ENCODE measurements around the gene ZNF280D.

ZNF280D gene

DNA sequence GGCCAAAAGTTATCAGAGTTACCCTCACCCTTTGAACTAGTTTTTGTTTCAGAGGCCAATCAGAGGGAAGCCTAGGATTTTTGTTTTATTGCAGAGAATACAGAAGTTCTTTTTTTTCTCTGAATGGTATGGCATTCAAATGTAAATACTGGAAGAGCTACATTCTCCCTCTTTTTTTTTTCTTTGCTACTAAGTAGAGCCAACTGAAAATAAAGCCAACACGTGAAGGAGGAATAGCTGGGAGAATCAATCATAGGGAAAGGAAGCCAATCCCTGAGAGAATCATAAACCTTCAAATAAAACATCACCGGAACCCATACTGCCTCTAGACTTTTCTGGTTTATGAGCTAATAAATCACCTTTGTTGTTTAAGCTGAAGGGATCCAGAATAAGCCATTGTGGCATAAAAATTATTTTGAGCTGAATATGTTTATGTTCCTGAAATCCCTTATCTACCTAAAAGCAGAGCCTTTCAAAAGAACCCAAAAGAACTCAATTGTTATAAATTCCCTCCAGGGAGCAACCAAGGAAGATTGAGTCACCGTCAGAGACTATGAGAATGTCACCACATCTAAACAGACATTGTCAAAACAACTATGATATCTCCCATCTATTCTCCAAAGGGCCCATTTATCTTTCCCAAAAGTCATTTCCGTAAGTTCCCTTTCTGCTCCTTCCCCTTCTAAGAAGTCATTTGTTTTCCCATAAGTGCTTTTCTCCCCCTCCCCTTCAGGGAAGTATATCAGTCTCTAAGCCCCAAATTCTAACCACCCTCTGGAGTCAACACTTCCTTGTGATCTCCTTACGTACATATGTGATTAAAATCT, 3.8 kb upstream of the ZNF280D start:
- Mint-ChIP-seq H3K9me3 (peaks cover 2 to 10% of the 10 kb centered on the region in 2 donors), H3K27ac (no peak overlapping the region), H3K4me1 (peaks cover under 1 to 1% of the 10 kb centered on the region in 2 donors), H3K36me3 (peaks cover 3 to 9% of the 10 kb centered on the region in 2 donors), H3K27me3 (no peaks in the 10 kb centered on the region), H3K4me3 (no peak overlapping the region)
- no peak for ATAC-seq (replicated peaks)
- no peak for DNase-seq

GRCh38 chr15:56736308-56736707, 3.0 kb upstream of the ZNF280D start:
- H3K4me1 Mint-ChIP-seq: peaks cover 5 to 9% of the 10 kb centered on the region in 2 donors
- peaks cover 3 to 9% of the 10 kb centered on the region in 2 donors for H3K36me3 Mint-ChIP-seq
- ATAC-seq (replicated peaks) (no peak), DNase-seq (no peak)
- H3K4me3 Mint-ChIP-seq: no peak overlapping the region
- peaks cover 2 to 10% of the 10 kb centered on the region in 2 donors for H3K9me3 Mint-ChIP-seq
- no peaks in the 10 kb centered on the region for H3K27me3 Mint-ChIP-seq
- H3K27ac Mint-ChIP-seq: no peak overlapping the region

DNA sequence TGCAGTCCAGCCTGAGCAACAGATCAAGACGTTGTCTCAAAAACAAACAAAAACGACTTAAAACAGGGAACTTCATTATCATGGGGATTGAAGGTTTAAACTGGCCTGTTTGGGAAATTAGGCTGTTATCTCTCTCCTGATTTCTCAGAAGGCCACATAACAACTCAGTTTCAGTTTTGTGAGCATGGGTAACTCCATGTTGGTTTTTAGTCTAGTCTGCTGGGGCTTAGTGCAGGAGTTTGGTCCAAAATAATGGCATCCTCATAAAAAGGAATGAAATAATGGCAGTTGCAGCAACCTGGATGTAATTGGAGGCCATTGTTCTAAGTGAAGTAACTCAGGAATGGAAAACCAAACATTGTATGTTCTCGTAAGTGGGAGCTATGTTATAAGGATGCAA, 2.3 kb upstream of the ZNF280D start:
- H3K4me1 Mint-ChIP-seq: peaks cover 10 to 16% of the 10 kb centered on the region in 2 donors
- H3K9me3 Mint-ChIP-seq: peaks cover 2 to 10% of the 10 kb centered on the region in 2 donors
- no peak overlapping the region for H3K27ac Mint-ChIP-seq
- H3K4me3 Mint-ChIP-seq: no peak overlapping the region
- no peaks in the 10 kb centered on the region for H3K27me3 Mint-ChIP-seq
- DNase-seq (no peak), ATAC-seq (replicated peaks) (no peak)
- H3K36me3 Mint-ChIP-seq: peaks cover 9 to 11% of the 10 kb centered on the region in 2 donors

DNA sequence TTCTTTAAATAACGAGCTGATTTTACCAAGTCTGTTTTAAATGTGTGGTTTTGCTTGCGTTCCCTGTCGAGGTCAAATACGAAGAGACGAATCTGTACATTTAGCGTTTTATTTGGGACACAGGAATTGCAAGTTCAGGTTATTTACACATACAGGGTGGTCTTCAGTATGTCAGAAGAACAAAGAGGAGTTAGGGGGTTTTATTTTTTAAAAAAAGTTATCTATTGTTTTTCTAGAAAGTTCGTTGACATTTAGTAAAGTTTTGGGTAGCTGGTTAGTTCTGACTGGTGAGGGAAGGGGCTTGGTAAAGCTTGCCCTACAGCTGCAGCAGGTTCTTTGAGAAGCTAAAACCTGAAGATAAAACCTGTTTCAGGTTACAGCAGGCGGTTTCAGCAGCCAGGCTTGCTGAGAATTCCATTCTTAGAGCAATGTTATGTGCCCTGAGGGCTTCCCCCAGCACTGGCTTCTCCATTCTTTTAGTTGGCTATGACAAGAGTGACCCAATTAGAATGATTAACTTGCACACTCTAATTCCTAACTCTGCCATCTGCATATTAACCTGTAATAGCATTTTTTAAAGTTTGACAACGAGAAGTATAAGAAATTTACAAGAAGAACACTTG, 815 bp upstream of the ZNF280D start:
- Mint-ChIP-seq H3K4me1 (peaks cover 14 to 24% of the 10 kb centered on the region in 2 donors), H3K4me3 (peak overlapping the region in 1 of 2 donors; percentile 98), H3K36me3 (peaks cover 12 to 15% of the 10 kb centered on the region in 2 donors), H3K27me3 (no peaks in the 10 kb centered on the region), H3K27ac (peak overlapping the region; percentile 15), H3K9me3 (peaks cover 0 to 10% of the 10 kb centered on the region in 2 donors)
- DNase-seq (no peak), ATAC-seq (replicated peaks) (no peak)

GRCh38 chr15:56732886-56733135, 498 bp downstream of the ZNF280D start:
- Mint-ChIP-seq H3K9me3 (peaks cover 0 to 10% of the 10 kb centered on the region in 2 donors), H3K36me3 (peaks cover 12 to 20% of the 10 kb centered on the region in 2 donors), H3K27me3 (no peaks in the 10 kb centered on the region), H3K4me1 (peaks cover 17 to 28% of the 10 kb centered on the region in 2 donors), H3K4me3 (peak overlapping the region; percentile 88 to 98), H3K27ac (peak overlapping the region; percentile 92)
- DNase-seq (no peak), ATAC-seq (replicated peaks) (no peak)

GRCh38 chr15:56732135-56732885, 999 bp downstream of the ZNF280D start:
- Mint-ChIP-seq H3K4me1 (peaks cover 17 to 31% of the 10 kb centered on the region in 2 donors), H3K36me3 (peaks cover 14 to 24% of the 10 kb centered on the region in 2 donors), H3K4me3 (peak overlapping the region; percentile 88 to 98), H3K9me3 (peaks cover 0 to 10% of the 10 kb centered on the region in 2 donors), H3K27ac (peak overlapping the region; percentile 92), H3K27me3 (no peaks in the 10 kb centered on the region)
- ATAC-seq (replicated peaks): peak in 1 of 2 donors; percentile 1
- DNase-seq: no peak

GRCh38 chr15:56731548-56731947, 1.8 kb downstream of the ZNF280D start:
- Mint-ChIP-seq H3K36me3 (peaks cover 19 to 32% of the 10 kb centered on the region in 2 donors), H3K27me3 (no peaks in the 10 kb centered on the region), H3K9me3 (peaks cover 0 to 10% of the 10 kb centered on the region in 2 donors), H3K4me3 (peak overlapping the region; percentile 16 to 88), H3K27ac (peak overlapping the region; percentile 20), H3K4me1 (peaks cover 20 to 39% of the 10 kb centered on the region in 2 donors)
- DNase-seq (no peak), ATAC-seq (replicated peaks) (no peak)

DNA sequence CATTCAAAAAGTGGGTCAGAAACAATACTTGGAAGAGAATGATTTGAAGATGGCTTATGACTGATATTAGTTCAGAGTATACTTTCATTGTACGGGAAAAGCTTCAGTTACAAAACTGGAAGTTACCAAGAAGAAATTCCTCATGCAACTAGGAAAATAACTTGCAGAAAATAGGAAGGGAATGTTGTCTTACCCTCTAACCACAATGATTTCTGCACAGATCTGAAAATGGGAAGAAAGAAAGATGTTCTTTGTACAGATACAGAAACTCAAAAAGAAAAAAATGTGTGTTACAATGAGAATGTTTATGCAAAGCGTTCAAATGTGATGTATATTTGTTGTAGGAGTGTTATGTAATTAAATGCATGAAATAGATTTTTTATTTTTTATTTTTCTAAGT, 3.7 kb downstream of the ZNF280D start:
- DNase-seq (no peak), ATAC-seq (replicated peaks) (no peak)
- no peaks in the 10 kb centered on the region for H3K27me3 Mint-ChIP-seq
- no peak overlapping the region for H3K27ac Mint-ChIP-seq
- no peak overlapping the region for H3K4me3 Mint-ChIP-seq
- H3K36me3 Mint-ChIP-seq: peaks cover 19 to 30% of the 10 kb centered on the region in 2 donors
- peaks cover 22 to 44% of the 10 kb centered on the region in 2 donors for H3K4me1 Mint-ChIP-seq
- no peaks in the 10 kb centered on the region for H3K9me3 Mint-ChIP-seq

DNA sequence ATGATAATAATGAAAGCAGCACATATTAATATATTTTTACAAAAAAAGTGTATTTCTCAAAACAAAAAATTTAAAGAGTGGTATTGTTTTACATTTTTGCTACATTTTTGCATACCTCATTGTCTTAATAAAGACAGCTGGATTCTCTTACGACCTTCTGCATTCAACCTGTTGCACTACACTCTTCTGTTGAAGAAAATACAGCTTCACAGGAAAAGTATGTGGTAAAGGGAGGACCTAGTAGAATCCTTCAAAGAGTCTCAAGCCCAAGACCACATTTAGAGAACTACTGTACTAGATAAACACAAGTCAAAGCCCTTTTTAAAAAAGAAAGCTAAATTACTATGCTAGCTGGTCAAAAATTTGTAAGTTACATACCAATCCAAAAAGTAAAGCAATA, 7.9 kb downstream of the ZNF280D start:
- no peak overlapping the region for H3K4me3 Mint-ChIP-seq
- DNase-seq: no peak
- peaks cover 20 to 42% of the 10 kb centered on the region in 2 donors for H3K36me3 Mint-ChIP-seq
- H3K27me3 Mint-ChIP-seq: no peaks in the 10 kb centered on the region
- peaks cover 22 to 60% of the 10 kb centered on the region in 2 donors for H3K4me1 Mint-ChIP-seq
- no peak for ATAC-seq (replicated peaks)
- peaks cover 0 to 3% of the 10 kb centered on the region in 2 donors for H3K9me3 Mint-ChIP-seq
- H3K27ac Mint-ChIP-seq: no peak overlapping the region

GRCh38 chr15:56724232-56724631, 9.1 kb downstream of the ZNF280D start:
- Mint-ChIP-seq H3K27ac (no peak overlapping the region), H3K4me1 (peaks cover 24 to 65% of the 10 kb centered on the region in 2 donors), H3K36me3 (peaks cover 18 to 39% of the 10 kb centered on the region in 2 donors), H3K4me3 (no peak overlapping the region), H3K9me3 (peaks cover 0 to 4% of the 10 kb centered on the region in 2 donors), H3K27me3 (no peaks in the 10 kb centered on the region)
- DNase-seq: no peak
- no peak for ATAC-seq (replicated peaks)

- Mint-ChIP-seq H3K4me3 (no peak overlapping the region), H3K36me3 (peaks cover 18 to 39% of the 10 kb centered on the region in 2 donors), H3K27me3 (no peaks in the 10 kb centered on the region), H3K4me1 (peaks cover 23 to 65% of the 10 kb centered on the region in 2 donors), H3K27ac (no peak overlapping the region), H3K9me3 (peaks cover 0 to 4% of the 10 kb centered on the region in 2 donors)
- DNase-seq: no peak
- ATAC-seq (replicated peaks): no peak
These were observed 9.5 kb downstream of the ZNF280D start for GRCh38 chr15:56723787-56724186.

DNA sequence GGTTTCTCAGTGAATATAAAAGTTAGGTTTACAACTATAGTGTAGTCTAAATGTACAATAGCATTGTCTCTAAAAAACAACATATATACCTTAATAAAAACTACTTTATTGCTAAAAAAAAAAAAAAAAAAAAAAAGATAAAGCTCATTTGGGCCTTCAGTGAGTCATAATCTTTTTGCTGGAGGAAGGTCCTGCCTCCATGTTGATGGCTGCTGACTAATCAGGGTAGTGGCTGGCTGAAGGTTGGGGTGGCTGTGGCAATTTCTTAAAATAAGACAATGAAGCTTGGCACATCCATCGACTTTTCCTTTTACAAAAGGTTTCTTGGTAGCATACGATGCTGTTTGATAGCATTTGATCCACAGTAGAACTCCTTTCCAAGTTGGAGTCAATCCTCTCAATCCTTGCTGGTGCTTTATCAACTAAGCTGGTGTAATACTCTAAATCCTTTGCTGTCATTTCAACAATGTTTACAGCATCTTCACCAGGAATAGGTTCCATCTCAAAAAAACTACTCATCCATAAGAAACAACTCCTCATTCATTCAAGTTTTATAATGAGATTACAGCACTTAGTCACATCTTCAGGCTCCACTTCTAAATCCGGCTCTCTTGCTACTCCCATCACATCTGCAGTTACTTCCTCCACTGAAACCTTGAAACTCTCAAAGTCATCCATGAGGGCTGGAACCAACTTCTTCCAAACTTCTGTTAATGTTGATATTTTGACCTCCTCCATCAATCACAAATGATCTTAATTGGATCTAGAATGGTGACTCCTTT, 13.3 kb downstream of the ZNF280D start:
- Mint-ChIP-seq H3K4me3 (no peak overlapping the region), H3K9me3 (peaks cover 0 to 4% of the 10 kb centered on the region in 2 donors), H3K27me3 (no peaks in the 10 kb centered on the region), H3K36me3 (peaks cover 17 to 26% of the 10 kb centered on the region in 2 donors), H3K4me1 (peaks cover 36 to 76% of the 10 kb centered on the region in 2 donors), H3K27ac (no peak overlapping the region)
- no peak for ATAC-seq (replicated peaks)
- no peak for DNase-seq

DNA sequence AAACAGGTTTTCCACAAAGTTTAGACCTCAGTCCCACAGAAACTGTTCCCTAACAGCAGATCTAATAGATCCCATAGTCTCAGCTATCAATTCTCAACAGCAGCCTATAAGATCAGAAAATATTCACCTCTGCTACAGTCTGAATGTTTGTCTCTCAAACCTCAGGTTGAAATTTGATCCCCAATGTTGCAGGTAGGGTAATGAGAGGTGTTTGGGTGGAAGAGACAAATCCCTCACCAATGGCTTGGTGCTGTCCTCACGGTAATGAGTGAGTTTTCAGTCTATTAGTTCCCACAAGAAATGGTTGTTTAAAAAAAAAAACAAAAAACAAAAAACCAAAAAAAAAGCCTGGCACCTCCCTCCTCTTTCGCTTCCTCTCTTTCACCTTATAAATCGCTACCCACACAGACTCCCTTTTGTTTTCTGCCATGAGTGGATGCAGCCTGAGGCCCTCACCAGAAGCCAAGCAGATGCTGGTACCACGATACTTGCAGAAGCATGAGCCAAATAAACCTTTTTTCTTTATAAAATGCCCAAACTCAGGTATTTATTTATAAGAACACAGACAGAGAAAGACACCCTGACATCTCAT, 14.2 kb downstream of the ZNF280D start:
- no peak overlapping the region for H3K27ac Mint-ChIP-seq
- no peaks in the 10 kb centered on the region for H3K27me3 Mint-ChIP-seq
- ATAC-seq (replicated peaks) (peak; percentile 39 to 50), DNase-seq (no peak)
- peaks cover 17 to 23% of the 10 kb centered on the region in 2 donors for H3K36me3 Mint-ChIP-seq
- H3K4me1 Mint-ChIP-seq: peaks cover 36 to 72% of the 10 kb centered on the region in 2 donors
- H3K9me3 Mint-ChIP-seq: peaks cover 0 to 4% of the 10 kb centered on the region in 2 donors
- H3K4me3 Mint-ChIP-seq: no peak overlapping the region
